Keratinocyte (primary cell): ENCODE data around the gene C6orf47. TPM values are rescaled to one million over a fixed set of nuclear protein-coding genes. Genes with fewer than 3 reads are reported as not detected.
A peak's percentile ranks its signal among the peaks of the same experiment; 100 is the strongest.

Experiments used
- DNase-seq: peaks from one replicate; pipeline ENCODE4 v3.0.0-alpha.2; 2011; ENCODE audit warnings: low read depth, missing footprints, low spot score
- FAIRE-seq: peaks from 2 replicates; lab custom pipeline; 2011; peaks lifted over from hg19 to GRCh38; lab: Jason Lieb, UNC
- H2AFZ ChIP-seq: 2 replicates; pipeline ENCODE4 v1.6.0; 2012; ENCODE audit warnings: low read length, control low read depth, inconsistent platforms; ENCODE audit not compliant: control insufficient read depth
- H3K27ac ChIP-seq: 2 replicates; pipeline ENCODE4 v1.5.1; 2011; ENCODE audit warnings: low read length; ENCODE audit not compliant: control insufficient read depth, insufficient read depth
- H3K27me3 ChIP-seq: 3 replicates; pipeline ENCODE4 v1.6.0; 2011; ENCODE audit warnings: low read length; ENCODE audit not compliant: control insufficient read depth, insufficient read depth; ENCODE audit errors: extremely low read depth
- H3K36me3 ChIP-seq, 2 experiments: 2 replicates in 1 of 2; 3 replicates in 1 of 2; pipeline ENCODE4 v1.5.1; 2011; ENCODE audit warnings: low read length in 2 of 2, mild to moderate bottlenecking in 1 of 2; ENCODE audit not compliant: control insufficient read depth in 2 of 2, insufficient read depth in 2 of 2; ENCODE audit errors: extremely low read depth in 1 of 2
- H3K4me1 ChIP-seq: 3 replicates; pipeline ENCODE4 v1.5.1; 2011; ENCODE audit warnings: low read length; ENCODE audit not compliant: control insufficient read depth, insufficient read depth; ENCODE audit errors: extremely low read depth
- H3K4me2 ChIP-seq: 3 replicates; pipeline ENCODE4 v1.6.0; 2011; ENCODE audit warnings: low read depth, low read length; ENCODE audit not compliant: control insufficient read depth, insufficient read depth; ENCODE audit errors: extremely low read depth
- H3K4me3 ChIP-seq, 3 experiments: fragments of 200-600 bp in 1 of 3; sonication (generic) in 1 of 3; 2 replicates in 2 of 3; 3 replicates in 1 of 3; pipeline ENCODE4 v1.5.1; 2011 to 2016; ENCODE audit warnings: low read length in 3 of 3, mild to moderate bottlenecking in 3 of 3, control low read depth in 2 of 3, inconsistent platforms in 1 of 3, low read depth in 1 of 3, mixed read lengths in 1 of 3, mixed run types in 1 of 3, moderate library complexity in 1 of 3; ENCODE audit not compliant: control insufficient read depth in 2 of 3, insufficient read depth in 2 of 3; ENCODE audit errors: extremely low read depth in 1 of 3
- H3K79me2 ChIP-seq: 2 replicates; pipeline ENCODE4 v1.6.0; 2012; ENCODE audit warnings: low read length; ENCODE audit not compliant: control insufficient read depth, insufficient read depth
- H3K9ac ChIP-seq: 3 replicates; pipeline ENCODE4 v1.6.0; 2011; ENCODE audit warnings: low read length; ENCODE audit not compliant: control insufficient read depth, insufficient read depth; ENCODE audit errors: extremely low read depth
- H3K9me1 ChIP-seq: 3 replicates; pipeline ENCODE4 v1.6.0; 2011; ENCODE audit warnings: low read length; ENCODE audit not compliant: control insufficient read depth, insufficient read depth; ENCODE audit errors: extremely low read depth
- H3K9me3 ChIP-seq: 2 replicates; pipeline ENCODE4 v1.5.1; 2012; ENCODE audit warnings: low read depth, low read length; ENCODE audit not compliant: control insufficient read depth
- H4K20me1 ChIP-seq: 3 replicates; pipeline ENCODE4 v1.6.0; 2011; ENCODE audit warnings: low read length; ENCODE audit not compliant: control insufficient read depth, insufficient read depth; ENCODE audit errors: extremely low read depth
- EZH2 ChIP-seq: IDR thresholded peaks from one replicate; pipeline ENCODE4 v1.6.1; 2012; ENCODE audit warnings: inconsistent platforms, mild to moderate bottlenecking, low read length, moderate library complexity
- dilution Hi-C: fragments of 300-500 bp; cut with MboI; formaldehyde crosslinking; loops from one replicate; pipeline ENCODE4 v1.7.0; 2020; ENCODE audit warnings: low sequenced_read_pairs; ENCODE audit not compliant: extremely low pct_ligation_motif_present
- polyA plus RNA-seq, 5 experiments: library from polyadenylated mRNA; depleted of rRNA in 3 of 5; stranded (reverse) in 3 of 5; stranded (forward) in 1 of 5; unstranded in 1 of 5; fragments of >200 nt; gene quantifications; 1 replicate in 1 of 5; 2 replicates in 3 of 5; 3 replicates in 1 of 5; pipeline versions ENCODE4 v1.2.1 to v1.2.3, GENCODE V29; 2011 to 2012; ENCODE audit warnings: missing spikeins in 2 of 5, low read depth in 1 of 5, low replicate concordance in 1 of 5
- TF ChIP-seq, protein P1 (sequence below), 3 experiments: IDR thresholded peaks in 1 of 3; conservative IDR thresholded peaks in 1 of 3; optimal IDR thresholded peaks in 1 of 3; 2 replicates in 2 of 3; 3 replicates in 1 of 3; pipeline versions ENCODE3 to v1.5.1; 2011; ENCODE audit warnings: low read length in 3 of 3, mild to moderate bottlenecking in 3 of 3, moderate library complexity in 2 of 3, control low read depth in 1 of 3, inconsistent platforms in 1 of 3; ENCODE audit not compliant: insufficient read depth in 2 of 3; ENCODE audit errors: extremely low read depth in 1 of 3

Gene C6orf47
- polyA plus RNA-seq, 1 donor (not counting 4 experiments of a cell fraction or from before 2014, with no cell fraction given), result 7.9 TPM

- Histone ChIP-seq H3K9me1 (peaks cover 2% of the 10 kb centered on the region), H3K4me3 (peak overlapping the region; percentile 84 to 99 (median 88)), H3K27me3 (no peaks in the 10 kb centered on the region), H3K4me2 (peak overlapping the region; percentile 99), H4K20me1 (peaks cover 26% of the 10 kb centered on the region), H3K9me3 (no peaks in the 10 kb centered on the region), H3K36me3 (peaks cover 38 to 53% of the 10 kb centered on the region in 2 experiments), H3K27ac (peak overlapping the region; percentile 81), H3K9ac (peak overlapping the region; percentile 94), H2AFZ (no peak overlapping the region), H3K79me2 (peaks cover 66% of the 10 kb centered on the region), H3K4me1 (peaks cover 14% of the 10 kb centered on the region)
- no peak for DNase-seq
- TF ChIP-seq, protein P1, sequence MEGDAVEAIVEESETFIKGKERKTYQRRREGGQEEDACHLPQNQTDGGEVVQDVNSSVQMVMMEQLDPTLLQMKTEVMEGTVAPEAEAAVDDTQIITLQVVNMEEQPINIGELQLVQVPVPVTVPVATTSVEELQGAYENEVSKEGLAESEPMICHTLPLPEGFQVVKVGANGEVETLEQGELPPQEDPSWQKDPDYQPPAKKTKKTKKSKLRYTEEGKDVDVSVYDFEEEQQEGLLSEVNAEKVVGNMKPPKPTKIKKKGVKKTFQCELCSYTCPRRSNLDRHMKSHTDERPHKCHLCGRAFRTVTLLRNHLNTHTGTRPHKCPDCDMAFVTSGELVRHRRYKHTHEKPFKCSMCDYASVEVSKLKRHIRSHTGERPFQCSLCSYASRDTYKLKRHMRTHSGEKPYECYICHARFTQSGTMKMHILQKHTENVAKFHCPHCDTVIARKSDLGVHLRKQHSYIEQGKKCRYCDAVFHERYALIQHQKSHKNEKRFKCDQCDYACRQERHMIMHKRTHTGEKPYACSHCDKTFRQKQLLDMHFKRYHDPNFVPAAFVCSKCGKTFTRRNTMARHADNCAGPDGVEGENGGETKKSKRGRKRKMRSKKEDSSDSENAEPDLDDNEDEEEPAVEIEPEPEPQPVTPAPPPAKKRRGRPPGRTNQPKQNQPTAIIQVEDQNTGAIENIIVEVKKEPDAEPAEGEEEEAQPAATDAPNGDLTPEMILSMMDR (optimal IDR thresholded peaks at IDR 0.05 in 1 of 3, IDR thresholded peaks at IDR 0.05 in 1 of 3, conservative IDR thresholded peaks at IDR 0.05 in 1 of 3; ENCODE audit: extremely low read depth in 1 of 3, insufficient read depth in 2 of 3, low read length in 3 of 3), result no peak
- TF ChIP-seq EZH2, result no peak
- dilution Hi-C loops, result no loop called here
- FAIRE-seq, result no peak
These were observed 37.9 kb downstream of the C6orf47 start for GRCh38 chr6:31622684-31623091.

- Histone ChIP-seq H3K4me2 (peak overlapping the region; percentile 99), H3K4me1 (peaks cover 14% of the 10 kb centered on the region), H3K9me3 (no peaks in the 10 kb centered on the region), H3K36me3 (peaks cover 31 to 46% of the 10 kb centered on the region in 2 experiments), H3K4me3 (peak overlapping the region; percentile 84 to 99 (median 88)), H2AFZ (no peak overlapping the region), H3K27ac (peak overlapping the region; percentile 81), H3K79me2 (peaks cover 59% of the 10 kb centered on the region), H4K20me1 (peaks cover 26% of the 10 kb centered on the region), H3K9ac (peak overlapping the region; percentile 94), H3K27me3 (no peaks in the 10 kb centered on the region), H3K9me1 (peaks cover 2% of the 10 kb centered on the region)
- TF ChIP-seq, protein P1 (optimal IDR thresholded peaks at IDR 0.05 in 1 of 3, IDR thresholded peaks at IDR 0.05 in 1 of 3, conservative IDR thresholded peaks at IDR 0.05 in 1 of 3; ENCODE audit: extremely low read depth in 1 of 3, insufficient read depth in 2 of 3, low read length in 3 of 3), result no peak
- no peak for TF ChIP-seq EZH2
- DNase-seq (no peak), FAIRE-seq (no peak)
- dilution Hi-C loops, result no loop called here
These were observed 38.6 kb downstream of the C6orf47 start for GRCh38 chr6:31621991-31622390.
